Tibial nerve (tissue), 4 donors: ENCODE results near the gene NDUFB2.

Experiments
- CTCF ChIP-seq, 5 experiments: fragments of 200-600 bp in 3 of 5; fragments of 450-650 bp in 2 of 5; sonication (generic) in 3 of 5; IDR thresholded peaks; one replicate each; pipeline ENCODE4 v1.5.1; 2016 to 2019; ENCODE audit warnings: antibody characterized with exemption in 5 of 5, mild to moderate bottlenecking in 3 of 5, moderate library complexity in 2 of 5
- EP300 ChIP-seq, 2 donors: sonication (generic); formaldehyde crosslinking; IDR thresholded peaks; one replicate each; pipeline ENCODE4 v1.6.1; 2017; ENCODE audit warnings: antibody characterized with exemption in 2 of 2, mild to moderate bottlenecking in 1 of 2
- POLR2A ChIP-seq, 2 donors: fragments of 450-650 bp; IDR thresholded peaks; one replicate each; pipeline ENCODE4 v1.6.1; 2017; ENCODE audit warnings: antibody characterized with exemption in 2 of 2, mild to moderate bottlenecking in 2 of 2, moderate library complexity in 2 of 2

GRCh38 chr7:140649556-140650205, 46.8 kb upstream of the NDUFB2 start:
- no peak for TF ChIP-seq EP300 (IDR thresholded peaks at IDR 0.05)
- TF ChIP-seq CTCF (IDR thresholded peaks at IDR 0.05): no peak
- no peak for TF ChIP-seq POLR2A (IDR thresholded peaks at IDR 0.05)
